ENCODE measurements around the gene TEAD1. TPM values are rescaled to one million over a fixed set of nuclear protein-coding genes. Genes with fewer than 3 reads are reported as not detected.

Gene TEAD1
- total RNA-seq, result 126 TPM
- long read RNA-seq, full-length matches to known transcripts, result 1 of 14 reads
- long read RNA-seq, partial matches to known transcripts, result 0 of 14 reads
- long read RNA-seq, other reads (novel, unspliced or antisense), result 13 of 14 reads

DNA sequence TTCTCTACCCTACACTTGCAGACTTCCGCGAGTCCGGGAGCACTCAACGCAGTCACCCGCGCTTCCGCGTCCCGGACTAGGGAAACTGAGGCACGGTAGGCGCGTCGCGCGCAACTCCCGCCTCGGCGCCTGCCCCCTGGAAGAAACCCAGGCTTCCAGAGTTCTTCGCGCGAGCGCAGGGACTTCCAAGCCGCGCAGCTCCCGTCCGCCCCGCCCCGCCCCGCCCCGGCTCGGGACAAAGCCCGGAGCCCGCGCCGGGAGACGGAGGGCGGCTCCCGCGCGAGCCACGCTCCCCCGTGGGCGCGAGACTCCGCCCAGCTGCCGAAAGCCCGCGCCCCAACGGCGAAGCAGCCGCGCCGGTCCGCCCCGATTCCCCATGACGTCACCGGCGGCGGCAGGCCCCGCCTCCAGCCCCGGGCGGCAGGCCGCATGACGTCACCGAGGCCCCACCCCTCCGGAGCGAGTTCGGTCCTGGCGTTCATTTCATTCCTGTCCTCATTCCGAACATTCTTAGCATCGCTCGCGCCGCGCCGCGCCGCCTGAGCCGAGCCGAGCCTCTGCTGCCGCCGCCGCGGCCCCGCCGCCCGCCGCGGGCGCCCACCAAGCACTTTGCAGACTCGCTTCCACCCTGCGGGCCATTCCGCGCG is at the start of gene TEAD1:
Gene TEAD1 (plus strand): TSS at position 498 of the 647 bp plus-strand sequence.
- DNase-seq (ENCODE audit: missing footprints) (peak; percentile 96), ATAC-seq (peak; percentile 99)
- intact Hi-C loops (cut with DNase I), result loop anchor here (2.0 to 10.0 kb wide), 8 partner anchors 19 to 342 kb away; partner anchors contain the start of gene PARVA

DNA sequence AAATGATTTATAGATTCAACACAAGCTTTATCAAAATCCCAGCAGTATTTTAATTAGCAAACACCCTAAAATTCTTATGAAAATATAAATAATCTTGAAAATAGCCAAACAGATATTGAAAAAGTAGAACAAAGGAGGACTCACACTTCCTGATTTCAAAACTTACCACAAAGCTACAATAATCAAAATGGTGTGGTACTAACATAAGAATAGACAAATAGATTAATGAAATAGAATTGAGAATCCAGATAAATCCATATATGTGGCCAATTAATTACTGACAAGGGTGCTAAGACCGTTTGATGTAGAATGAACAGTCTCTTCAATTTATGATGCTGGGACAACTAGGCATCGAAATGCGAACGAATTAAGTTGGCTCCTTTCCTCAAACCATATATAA is 49.6 kb upstream of the TEAD1 start:
- ATAC-seq, result no peak
- intact Hi-C loops (cut with DNase I), result no loop called here

DNA sequence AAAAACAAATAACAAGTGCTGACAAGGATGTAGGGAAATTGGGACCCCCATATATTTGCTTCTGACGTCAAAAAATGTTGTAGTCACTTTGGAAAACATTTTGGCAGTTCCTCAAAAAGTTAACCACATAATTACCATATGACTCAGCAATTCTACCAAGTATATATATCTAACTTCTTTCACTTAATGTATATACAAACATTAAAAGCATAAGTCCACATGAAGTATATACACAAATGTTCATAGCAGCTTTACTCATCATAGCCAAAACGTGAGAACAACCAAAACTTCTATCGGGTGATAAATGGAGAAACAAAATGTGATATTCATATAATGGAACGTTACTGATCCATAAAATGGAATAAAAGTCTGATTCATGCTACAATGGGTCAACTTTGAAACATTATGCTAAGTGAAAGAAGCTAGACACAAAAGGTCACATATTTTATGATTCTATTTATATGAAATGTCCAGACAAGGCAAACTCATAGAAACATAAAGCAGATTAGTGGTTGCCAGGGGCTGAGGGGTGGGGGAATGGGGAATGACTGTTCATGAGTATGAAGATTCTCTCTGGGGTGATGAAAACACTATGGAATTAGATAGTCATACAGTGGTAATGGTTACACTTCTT is 48.7 kb upstream of the TEAD1 start:
- DNase-seq (ENCODE audit: missing footprints) (no peak), ATAC-seq (no peak)
- intact Hi-C loops (cut with DNase I), result no loop called here

More for the DNA sequence above, 49.6 kb upstream of the TEAD1 start:
- DNase-seq (ENCODE audit: missing footprints), result no peak

DNA sequence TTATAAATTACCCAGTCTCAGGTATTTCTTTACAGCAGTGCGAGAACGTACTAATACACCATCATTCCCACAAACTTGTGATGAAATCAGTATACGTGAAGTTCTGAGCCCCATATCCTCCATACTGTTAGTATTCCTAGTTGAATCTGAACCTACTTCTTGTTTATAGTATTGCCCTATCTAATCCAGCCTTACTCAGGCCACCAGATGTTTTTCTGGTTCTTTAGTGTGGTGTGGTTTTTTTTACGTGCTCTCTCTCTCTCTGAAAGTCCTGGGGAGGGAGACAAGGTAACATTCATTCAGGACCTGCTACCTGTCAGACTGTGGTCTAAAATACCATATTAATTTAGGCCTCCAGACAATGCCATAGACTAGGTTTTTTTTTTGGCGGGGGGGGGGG is 47.6 kb upstream of the TEAD1 start:
- intact Hi-C loops (cut with DNase I), result no loop called here
- no peak for DNase-seq (ENCODE audit: missing footprints)
- no peak for ATAC-seq

DNA sequence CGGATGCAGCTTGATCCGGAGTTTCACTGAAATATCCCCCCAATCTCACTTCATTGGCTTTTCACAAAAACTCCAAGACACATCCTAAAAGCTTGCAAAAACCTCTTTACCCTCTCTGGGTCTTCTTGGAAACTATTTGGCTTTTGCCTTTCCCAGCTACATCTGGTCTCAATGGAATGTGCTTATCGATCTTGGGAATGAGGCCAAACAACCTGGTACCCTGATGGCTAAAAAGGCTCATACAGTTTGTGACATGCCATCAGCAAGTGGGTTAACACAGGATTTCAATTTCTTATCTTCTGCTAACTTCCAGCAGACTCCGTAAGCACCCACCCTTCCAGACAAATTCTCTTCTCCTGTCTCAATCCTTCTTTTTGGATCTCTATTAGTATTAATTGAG is 45.9 kb upstream of the TEAD1 start:
- intact Hi-C loops (cut with DNase I), result no loop called here
- ATAC-seq (no peak), DNase-seq (ENCODE audit: missing footprints) (no peak)

DNA sequence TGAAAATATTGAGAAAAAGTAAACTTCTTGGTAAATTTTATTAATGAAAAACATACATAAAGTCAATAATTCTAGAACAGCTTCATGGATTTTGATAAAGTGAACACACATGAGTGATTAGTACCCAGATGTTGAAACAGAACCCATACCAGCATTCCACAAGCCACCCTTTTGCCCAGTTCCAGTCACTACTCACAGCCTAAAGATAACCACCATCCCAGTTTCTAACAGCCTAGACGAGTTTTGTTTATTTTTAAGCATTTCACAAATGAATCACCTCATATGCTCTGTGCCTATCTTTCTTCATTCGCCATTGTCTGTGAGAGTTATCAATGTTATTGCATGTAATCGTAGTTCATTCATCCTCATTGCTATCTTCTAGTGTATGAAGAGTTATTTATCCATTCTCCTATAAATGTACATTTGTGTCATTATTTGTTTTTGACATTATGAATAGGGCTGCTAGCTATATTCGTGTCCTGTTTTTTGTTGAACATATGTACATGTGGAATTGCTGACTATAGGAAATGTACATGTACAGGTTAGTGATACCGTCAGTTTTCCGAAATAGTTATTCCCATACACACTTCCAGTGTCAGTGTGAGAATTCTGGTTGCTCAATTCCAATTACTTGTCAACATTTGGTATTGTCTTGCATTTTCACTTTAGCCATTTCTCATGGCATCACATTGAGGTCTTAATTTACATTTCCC is 44.5 kb upstream of the TEAD1 start:
- DNase-seq (ENCODE audit: missing footprints) (no peak), ATAC-seq (no peak)
- intact Hi-C loops (cut with DNase I), result no loop called here

DNA sequence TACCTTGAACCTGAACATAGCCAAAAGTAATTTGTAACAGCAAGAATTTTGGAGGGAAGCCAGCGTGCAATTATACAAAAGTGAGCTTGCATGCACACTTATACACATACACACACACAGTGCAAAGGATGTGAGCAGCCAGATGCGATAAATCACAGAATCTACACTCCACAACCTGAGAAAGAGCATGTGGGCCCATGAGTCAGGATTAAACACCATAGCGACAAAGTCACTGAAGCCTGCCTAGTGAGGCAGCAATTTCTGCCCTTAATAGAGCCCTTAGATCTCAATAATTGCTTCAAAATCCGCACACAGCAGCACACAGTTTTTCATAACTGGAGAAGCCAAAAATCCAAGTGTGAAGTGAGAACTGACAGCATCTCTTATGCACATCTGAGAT is 42.6 kb upstream of the TEAD1 start:
- DNase-seq (ENCODE audit: missing footprints), result no peak
- ATAC-seq, result no peak
- intact Hi-C loops (cut with DNase I), result no loop called here

DNA sequence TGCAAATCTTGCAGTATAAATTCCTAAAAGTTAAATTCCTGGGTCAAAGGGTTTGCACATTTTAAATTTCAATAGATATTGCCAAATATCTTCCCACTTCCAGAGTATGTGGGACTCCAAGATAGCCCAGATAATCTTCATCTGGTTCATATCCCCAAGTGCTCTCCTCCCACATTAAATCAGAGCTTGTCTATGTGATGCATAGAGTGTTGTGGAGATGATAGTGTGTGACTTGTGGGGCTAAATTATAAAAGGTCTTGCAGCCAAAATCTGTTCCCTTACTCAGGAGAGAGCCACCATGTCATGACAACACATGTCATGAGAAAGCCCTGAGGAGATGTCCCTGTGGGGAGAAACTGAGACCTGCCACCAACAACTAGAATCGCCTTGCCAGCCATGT is 39.9 kb upstream of the TEAD1 start:
- DNase-seq (ENCODE audit: missing footprints), result no peak
- intact Hi-C loops (cut with DNase I), result no loop called here
- ATAC-seq, result no peak

DNA sequence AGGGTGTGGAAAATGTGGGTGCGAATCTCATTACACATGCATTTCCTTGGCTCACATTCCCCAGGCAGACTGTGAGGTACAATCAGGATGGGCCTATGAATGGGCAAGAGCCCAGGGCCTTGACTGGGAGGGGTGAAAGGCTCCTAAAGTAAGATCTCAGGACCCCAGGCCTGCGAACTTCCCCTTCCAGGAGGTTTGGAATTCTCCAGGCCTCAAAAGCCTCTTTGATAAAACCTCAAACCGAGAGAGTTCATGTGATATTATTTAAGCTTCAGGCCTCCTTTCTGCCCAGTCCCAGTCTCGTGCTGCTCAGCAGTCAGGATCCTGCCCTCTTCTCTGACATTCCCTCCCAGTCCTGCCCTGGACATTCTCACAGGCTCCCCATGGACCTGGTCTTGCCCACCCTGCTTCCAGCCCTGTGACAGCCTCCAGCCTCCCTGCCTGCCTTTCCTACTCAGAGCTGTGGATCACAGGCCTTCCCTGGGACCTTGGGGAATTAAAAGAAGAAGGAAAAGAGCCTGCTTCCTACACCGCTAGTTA is 37.3 kb upstream of the TEAD1 start:
- intact Hi-C loops (cut with DNase I), result no loop called here
- ATAC-seq (no peak), DNase-seq (ENCODE audit: missing footprints) (no peak)

DNA sequence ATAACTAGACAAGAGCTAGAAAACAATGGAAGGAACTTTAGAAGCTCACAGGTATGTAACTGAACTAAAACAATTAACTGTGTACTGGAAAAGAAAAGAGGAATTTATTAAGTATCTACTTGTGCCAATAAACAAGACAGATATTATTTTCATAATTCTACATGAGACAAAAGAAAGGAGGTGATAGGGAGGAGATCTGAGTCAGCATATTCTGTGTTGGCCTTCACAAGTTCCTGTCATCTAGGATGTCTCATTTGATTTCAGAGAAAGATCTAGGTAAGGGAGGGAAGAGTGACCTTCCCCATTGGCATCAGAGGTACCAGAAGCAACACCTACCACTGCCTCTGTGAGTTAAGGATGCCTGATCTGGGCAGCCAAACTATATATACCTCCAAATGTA is 34.8 kb upstream of the TEAD1 start:
- ATAC-seq (no peak), DNase-seq (ENCODE audit: missing footprints) (no peak)
- intact Hi-C loops (cut with DNase I), result no loop called here

DNA sequence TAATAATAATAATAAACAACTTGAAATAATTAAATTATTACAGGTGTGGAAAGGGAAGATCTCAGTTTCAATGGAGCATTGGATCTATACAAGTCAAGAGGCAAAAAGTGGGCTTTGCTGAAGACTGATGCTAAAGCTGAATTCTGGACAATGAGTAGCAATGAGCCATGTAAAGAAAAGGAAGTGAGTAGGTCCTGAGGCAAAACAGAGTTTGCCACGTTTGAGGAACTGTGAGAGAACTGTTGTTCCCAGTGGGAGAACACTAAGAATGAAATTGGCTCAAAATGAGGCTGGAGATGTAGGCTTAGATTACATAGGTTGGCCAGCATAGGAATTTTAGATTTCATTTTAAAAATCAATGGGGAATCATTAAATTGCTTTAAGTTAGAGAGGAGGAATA is 33.9 kb upstream of the TEAD1 start:
- no peak for DNase-seq (ENCODE audit: missing footprints)
- ATAC-seq, result no peak

DNA sequence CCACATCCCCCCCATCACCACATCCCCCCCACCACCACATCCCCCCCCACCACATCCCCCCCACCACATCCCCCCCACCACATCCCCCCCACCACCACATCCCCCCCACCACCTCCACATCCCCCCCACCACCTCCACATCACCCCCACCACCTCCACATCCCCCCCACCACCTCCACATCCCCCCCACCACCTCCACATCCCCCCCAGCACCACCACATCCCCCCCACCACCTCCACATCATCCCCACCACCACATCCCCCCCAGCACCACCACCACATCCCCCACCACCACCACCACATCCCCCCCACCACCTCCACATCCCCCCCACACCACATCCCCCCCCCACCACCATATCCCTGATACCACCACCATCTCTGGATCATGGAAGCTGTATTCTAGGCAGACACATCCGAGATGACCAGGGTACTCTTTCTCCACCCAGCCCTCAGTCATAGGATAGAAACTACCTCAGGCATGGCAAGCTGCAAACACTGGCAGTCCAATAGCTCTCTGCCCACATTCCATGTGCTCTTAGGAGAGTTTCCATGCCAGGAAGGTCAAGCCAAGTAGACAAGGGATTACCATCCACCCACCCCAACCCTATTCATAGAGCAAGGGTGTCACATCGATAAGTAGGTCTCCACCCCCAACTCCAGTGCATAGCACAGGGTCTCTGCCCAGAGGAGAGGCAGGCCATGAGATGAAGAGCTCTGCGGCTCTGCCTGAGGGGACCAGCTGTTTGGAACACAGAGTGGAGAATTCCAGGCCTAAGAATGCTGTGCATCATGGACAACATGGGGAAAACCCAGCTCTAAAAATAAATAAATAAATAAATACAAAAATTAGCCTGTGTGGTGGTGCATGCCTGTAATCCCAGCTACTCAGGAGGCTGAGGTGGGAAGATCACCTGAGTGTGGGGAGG is 33.0 kb upstream of the TEAD1 start:
- intact Hi-C loops (cut with DNase I), result no loop called here
- ATAC-seq, result no peak
- no peak for DNase-seq (ENCODE audit: missing footprints)

More for the DNA sequence above, 33.9 kb upstream of the TEAD1 start:
- intact Hi-C loops (cut with DNase I), result no loop called here

DNA sequence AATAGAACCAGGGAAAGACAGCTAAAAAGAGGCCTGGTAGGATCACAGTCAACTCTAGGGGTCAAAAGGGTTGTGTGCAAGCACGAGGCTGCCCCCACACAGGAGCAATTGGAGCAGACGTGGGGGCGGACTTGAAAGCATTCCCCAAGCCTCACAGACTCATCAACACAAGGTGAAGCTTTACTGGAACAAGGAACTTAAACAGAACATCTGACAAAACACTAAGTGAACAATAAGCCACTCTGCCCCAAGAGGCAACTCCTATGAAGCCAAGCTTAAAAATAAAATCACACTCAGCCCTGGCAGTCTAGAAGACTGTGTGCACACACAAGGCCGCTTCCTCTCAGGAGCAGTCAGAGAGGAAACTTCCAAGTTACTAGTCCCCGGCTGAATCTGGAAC is 32.2 kb upstream of the TEAD1 start:
- intact Hi-C loops (cut with DNase I), result no loop called here
- DNase-seq (ENCODE audit: missing footprints) (no peak), ATAC-seq (no peak)

DNA sequence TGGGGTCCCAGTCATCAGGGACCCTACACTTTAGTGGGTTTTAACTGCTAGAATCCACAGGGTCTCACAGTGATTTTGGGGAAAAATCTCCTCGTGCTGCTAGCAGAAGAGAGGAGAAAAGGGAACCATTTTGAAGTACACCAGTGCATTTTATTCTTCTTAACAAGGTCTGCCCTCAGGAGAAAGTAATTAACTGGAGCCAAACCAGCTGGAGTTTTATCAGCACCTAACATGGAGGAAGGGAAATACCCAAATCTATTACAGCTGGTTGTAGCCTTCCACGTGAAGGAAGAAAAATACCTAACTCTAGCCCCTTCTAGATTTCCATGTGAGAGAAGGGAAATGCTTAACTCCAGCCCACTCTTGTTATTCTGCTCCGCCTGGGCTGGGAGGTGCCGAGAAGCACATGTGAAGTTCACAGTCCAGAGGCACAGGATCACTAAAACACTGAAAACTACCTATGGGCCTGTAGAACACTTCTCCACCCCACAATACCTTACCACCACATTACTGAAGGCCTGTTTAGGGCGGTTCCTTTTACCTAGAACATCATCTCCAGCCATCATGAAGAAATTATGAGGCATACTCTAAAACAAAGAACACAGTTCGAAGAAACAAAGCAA is 31.3 kb upstream of the TEAD1 start:
- intact Hi-C loops (cut with DNase I), result no loop called here
- DNase-seq (ENCODE audit: missing footprints) (no peak), ATAC-seq (no peak)

DNA sequence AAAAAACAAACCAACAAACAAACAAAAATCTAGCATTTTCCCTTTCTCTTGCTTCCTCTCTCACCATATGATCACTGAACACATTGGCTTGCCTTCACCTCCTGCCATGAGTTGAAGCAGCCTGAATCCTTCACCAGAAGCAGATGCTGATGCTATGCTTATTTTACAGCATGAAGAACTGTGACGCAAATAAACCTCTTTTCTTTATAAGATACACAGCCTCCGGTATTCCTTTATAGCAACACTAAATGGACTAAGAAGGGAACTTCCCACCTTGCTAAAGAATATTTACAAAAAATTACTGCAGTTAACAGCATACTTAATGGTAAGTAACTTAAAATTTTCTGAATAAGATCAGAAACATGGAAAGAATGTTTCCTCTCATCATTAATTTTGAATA is 27.7 kb upstream of the TEAD1 start:
- ATAC-seq, result no peak
- intact Hi-C loops (cut with DNase I), result no loop called here
- no peak for DNase-seq (ENCODE audit: missing footprints)

DNA sequence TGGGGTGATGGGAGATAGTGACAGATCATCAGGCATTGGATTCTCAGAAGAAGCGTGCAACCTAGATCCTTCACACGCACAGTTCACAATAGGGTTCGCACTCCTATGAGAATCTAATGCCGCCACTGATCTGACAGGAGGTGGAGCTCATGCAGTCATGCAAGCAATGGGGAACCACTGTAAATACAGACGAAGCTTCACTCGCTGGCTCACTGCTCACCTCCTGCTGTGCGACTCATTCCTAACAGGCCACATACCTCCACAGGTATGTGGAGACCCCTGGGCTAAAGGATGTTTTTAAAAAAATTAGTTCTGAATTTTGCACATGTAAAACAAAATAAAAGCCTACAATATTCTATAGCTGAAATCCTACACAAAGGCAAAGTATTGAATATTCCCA is 20.5 kb upstream of the TEAD1 start:
- no peak for DNase-seq (ENCODE audit: missing footprints)
- intact Hi-C loops (cut with DNase I), result no loop called here
- ATAC-seq, result no peak

DNA sequence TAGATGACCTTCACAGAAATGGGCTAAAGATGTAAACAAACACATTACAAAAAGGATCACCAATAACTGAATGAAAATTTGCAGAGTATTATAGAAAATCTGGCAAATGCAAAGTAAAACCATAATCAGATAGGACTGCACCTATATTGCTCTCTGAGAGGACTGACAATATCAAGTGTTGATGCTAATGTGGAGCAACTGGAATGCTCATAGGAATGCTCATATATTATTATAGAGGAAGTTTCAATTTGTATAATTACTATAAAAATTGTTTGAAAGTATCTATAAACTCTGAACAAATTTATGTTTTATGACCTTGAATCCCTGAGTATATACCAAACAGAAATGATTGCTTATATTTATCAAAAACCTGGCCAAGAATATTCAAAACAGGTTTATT is 18.4 kb upstream of the TEAD1 start:
- no peak for ATAC-seq
- intact Hi-C loops (cut with DNase I), result no loop called here

DNA sequence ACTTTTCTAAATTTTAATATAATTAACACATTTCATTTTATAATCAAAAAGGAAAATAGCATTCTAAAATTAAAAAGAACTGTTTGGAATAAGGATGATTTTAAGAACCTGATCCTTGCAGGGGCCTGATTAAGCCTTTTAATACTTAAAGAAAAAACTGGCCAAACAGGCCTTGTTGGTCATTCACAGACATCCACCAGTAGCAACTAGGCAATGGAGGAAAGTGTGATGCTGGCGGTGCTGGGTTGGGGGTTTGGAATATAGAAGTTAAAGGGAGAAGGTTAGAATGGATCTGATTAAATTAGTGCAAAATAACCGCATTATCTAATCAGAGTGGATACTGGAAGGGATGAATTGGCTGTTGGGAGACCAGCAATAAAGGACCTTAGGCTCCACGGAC is 16.9 kb upstream of the TEAD1 start:
- intact Hi-C loops (cut with DNase I), result no loop called here
- DNase-seq (ENCODE audit: missing footprints) (no peak), ATAC-seq (no peak)

More for the DNA sequence above, 18.4 kb upstream of the TEAD1 start:
- no peak for DNase-seq (ENCODE audit: missing footprints)

Measured in Right ventricle myocardium inferior (tissue), 1 donor.